HFF-Myc (cell line): ENCODE results near the gene FUT3.
A peak's percentile ranks its signal among the peaks of the same experiment; 100 is the strongest.

Source experiments
- DNase-seq: peaks from one replicate; pipeline ENCODE4 v3.0.0-alpha.2; 2011; ENCODE audit warnings: low read depth; ENCODE audit errors: extremely low read depth
- H3K4me3 ChIP-seq: replicated peaks from 2 replicates; pipeline ENCODE4 v1.5.1; 2011; ENCODE audit warnings: low read depth, mild to moderate bottlenecking, control low read depth, low read length
- TF ChIP-seq, protein P1 (sequence below): IDR thresholded peaks from 2 replicates; pipeline ENCODE4 v1.5.1; 2012; ENCODE audit warnings: mild to moderate bottlenecking, low read depth, low read length, control low read depth; ENCODE audit errors: missing control alignments

FUT3 gene

GRCh38 chr19:5803752-5804515 is 47.3 kb downstream of the FUT3 start:
- TF ChIP-seq, protein P1, sequence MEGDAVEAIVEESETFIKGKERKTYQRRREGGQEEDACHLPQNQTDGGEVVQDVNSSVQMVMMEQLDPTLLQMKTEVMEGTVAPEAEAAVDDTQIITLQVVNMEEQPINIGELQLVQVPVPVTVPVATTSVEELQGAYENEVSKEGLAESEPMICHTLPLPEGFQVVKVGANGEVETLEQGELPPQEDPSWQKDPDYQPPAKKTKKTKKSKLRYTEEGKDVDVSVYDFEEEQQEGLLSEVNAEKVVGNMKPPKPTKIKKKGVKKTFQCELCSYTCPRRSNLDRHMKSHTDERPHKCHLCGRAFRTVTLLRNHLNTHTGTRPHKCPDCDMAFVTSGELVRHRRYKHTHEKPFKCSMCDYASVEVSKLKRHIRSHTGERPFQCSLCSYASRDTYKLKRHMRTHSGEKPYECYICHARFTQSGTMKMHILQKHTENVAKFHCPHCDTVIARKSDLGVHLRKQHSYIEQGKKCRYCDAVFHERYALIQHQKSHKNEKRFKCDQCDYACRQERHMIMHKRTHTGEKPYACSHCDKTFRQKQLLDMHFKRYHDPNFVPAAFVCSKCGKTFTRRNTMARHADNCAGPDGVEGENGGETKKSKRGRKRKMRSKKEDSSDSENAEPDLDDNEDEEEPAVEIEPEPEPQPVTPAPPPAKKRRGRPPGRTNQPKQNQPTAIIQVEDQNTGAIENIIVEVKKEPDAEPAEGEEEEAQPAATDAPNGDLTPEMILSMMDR: peak; percentile 100
- H3K4me3 ChIP-seq: peak overlapping the region; percentile 11; the same call in 1 of the 2 replicates
- DNase-seq: peak; percentile 70

GRCh38 chr19:5803441-5803751 is 47.9 kb downstream of the FUT3 start:
- TF ChIP-seq, protein P1: no peak
- no peak for DNase-seq
- peak overlapping the region; percentile 11; the same call in 1 of the 2 replicates for H3K4me3 ChIP-seq

DNA sequence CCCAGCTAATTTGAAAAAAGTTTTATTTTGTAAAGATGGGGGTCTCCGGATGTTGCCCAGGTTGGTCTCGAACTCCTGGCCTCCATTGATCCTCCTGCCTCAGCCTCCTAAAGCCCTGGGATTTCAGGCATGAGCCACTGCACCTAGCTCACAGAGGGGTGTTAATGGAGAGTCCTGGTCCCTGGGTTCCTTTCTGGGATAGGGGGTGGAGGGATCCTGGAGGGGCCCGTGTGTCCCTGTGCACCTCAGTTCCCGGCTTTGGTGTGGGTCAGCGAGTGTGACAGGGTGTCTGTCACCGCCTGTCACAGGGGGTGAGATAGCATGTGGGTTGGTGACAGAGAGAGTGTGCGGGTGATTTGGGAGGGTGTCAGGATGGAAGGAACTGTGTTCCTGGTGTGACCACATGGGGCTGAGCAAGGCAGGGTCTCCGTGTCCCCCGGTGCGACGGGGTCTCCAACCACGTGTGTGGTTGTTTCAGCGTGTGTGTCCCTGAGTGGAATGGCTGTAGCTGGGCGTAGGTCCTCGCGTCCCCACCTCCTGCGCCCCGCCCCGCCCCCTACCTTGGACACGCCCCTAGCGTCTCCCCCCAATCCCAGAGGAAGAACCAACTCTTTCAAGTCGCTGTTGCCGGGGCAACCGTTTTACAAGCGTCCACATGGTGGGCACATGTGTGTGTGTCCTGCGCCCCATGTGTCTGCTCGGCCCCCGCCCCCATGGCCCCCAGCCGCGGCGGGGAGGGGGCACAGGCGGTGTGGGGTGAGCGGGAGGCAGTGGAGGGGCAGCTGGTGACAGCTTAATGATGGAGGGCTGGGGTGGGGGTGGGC is 49.2 kb downstream of the FUT3 start:
- DNase-seq: peak; percentile 97
- H3K4me3 ChIP-seq: no peak overlapping the region
- TF ChIP-seq, protein P1: no peak

DNA sequence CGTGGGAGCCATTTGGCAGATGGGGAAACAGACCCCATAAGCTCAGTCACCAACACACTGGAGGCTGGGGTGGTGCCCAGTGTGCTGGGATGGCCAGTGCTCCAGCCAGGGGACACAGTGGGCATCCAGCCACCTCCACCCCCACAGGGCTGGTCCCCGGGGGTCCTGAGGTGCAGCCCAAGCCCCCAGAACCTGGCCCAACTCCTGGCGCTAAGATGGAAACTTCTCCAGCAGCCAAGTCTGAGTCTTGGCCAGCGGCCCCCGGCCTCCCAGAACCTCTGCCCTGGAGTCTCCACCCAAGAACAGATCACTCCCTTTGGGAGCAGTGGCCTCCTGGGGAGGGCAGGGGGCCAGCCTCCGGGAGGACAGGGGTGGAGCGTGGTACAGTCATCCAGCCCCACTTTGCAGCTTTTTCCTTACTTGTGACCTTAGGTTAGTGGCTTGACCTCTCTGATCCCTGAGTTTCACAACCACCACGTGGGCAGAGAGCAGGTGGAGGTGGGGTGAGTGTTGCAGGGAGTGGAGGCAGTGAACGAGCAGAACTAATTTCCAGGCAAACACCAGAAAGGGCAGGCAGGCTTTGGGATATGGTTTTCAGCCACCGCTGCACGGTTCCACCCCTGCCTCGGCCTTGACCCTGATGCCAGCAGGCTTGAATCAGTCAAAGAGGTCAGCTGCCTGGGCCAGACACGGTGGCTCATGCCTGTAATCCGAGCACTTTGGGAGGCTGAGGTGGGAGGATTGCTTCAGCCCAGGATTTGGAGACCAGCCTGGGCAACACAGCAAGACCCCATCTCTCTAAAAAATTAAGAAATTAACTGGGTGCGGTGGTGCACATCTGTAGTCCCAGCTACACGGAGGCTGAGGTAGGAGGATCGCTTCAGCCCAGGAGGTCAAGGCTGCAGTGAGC is 50.6 kb downstream of the FUT3 start:
- H3K4me3 ChIP-seq: no peak overlapping the region
- no peak for DNase-seq
- TF ChIP-seq, protein P1: no peak

DNA sequence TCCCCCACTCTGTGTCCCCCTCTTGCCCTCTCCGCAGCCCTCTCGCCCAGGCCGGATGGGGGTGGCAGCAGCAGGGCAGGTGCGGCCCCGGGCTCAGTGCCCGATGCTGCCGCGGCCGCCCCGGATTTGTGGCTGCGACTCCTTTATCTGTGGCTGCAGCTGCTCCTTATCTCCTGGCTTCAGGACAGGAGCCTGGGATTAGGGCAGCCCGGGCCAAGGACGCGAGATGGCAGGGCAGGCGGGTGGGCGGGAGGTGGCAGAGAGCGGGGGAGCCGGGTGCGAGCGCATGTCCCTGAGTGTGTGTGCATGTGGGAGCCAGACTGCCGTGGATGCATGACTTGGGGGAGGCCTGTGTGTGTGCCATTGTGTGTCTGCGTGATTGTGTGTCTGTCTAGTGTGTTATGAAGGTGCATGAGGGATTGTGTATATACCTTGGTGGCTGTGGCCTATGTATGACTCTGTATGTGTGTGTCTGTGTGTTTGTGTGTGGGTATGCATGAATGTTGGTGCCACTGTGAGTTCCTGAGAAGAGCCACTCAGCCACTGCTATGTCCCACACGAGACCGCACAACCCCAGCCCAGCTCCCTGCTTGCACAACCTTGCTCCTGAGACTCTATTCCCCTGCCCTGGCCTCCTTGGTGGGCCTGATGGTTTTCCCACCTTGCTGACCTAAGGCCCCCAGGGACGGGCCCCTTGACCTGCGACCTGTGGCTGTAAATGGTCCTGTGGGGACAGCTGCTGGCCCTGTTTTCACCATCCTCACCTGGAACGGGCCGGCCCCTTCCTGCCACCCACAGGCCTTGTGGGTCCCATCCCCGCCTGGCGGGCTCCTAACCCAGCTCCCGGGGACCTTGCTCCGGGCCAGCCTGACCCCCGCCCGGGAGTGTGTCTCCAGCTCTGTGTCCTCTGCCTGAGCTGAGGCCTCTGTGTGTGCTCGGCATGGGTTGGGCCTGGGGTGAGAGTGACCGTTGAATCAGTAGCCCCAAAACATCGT is 51.7 kb downstream of the FUT3 start:
- no peak overlapping the region for H3K4me3 ChIP-seq
- DNase-seq: no peak
- TF ChIP-seq, protein P1: no peak
